Natural killer cell (primary cell): ENCODE data around the gene ZNF189. TPM values are rescaled to one million over a fixed set of nuclear protein-coding genes. Genes with fewer than 3 reads are reported as not detected.

Source experiments
- ATAC-seq, 3 donors: fragments of 150-1000 bp in 2 of 3; fragments of 200-7000 bp in 1 of 3; cut with Tn5 transposase; 1 replicate in 1 of 3; 2 replicates in 2 of 3; pipeline ENCODE4 v1.10.0; 2021; ENCODE audit warnings: mild to moderate bottlenecking in 2 of 3, moderate library complexity in 2 of 3
- DNase-seq, 2 donors: peaks; one replicate each; pipeline versions ENCODE4 v3.0.0 to v3.0.0-alpha.2; 2013 to 2021; ENCODE audit warnings: mixed read lengths in 1 of 2
- H3K27ac ChIP-seq: one replicate; pipeline ENCODE4 v1.5.1; 2013; ENCODE audit warnings: mild to moderate bottlenecking, low read length
- H3K27me3 ChIP-seq: one replicate; pipeline ENCODE4 v1.6.1; 2013; ENCODE audit warnings: low read length; ENCODE audit not compliant: control insufficient read depth, insufficient read depth
- H3K36me3 ChIP-seq: one replicate; pipeline ENCODE4 v1.6.1; 2013; ENCODE audit warnings: low read length; ENCODE audit not compliant: control insufficient read depth, insufficient read depth
- H3K4me1 ChIP-seq: one replicate; pipeline ENCODE4 v1.6.1; 2013; ENCODE audit warnings: low read length; ENCODE audit not compliant: control insufficient read depth, insufficient read depth
- H3K4me3 ChIP-seq: one replicate; pipeline ENCODE4 v1.5.1; 2013; ENCODE audit warnings: low read length
- H3K9me3 ChIP-seq: one replicate; pipeline ENCODE4 v1.6.1; 2013; ENCODE audit warnings: low read length; ENCODE audit not compliant: control insufficient read depth, insufficient read depth
- H3K27ac Mint-ChIP-seq, 2 donors: one replicate each; pipeline ENCODE4 v1.8.0; 2022; ENCODE audit warnings: mild to moderate bottlenecking in 2 of 2, mixed read lengths in 2 of 2, moderate library complexity in 1 of 2
- H3K27me3 Mint-ChIP-seq, 2 donors: one replicate each; pipeline ENCODE4 v1.8.0; 2022; ENCODE audit warnings: low read depth in 2 of 2, mixed read lengths in 2 of 2
- H3K36me3 Mint-ChIP-seq: one replicate; pipeline ENCODE4 v1.8.0; 2022; ENCODE audit warnings: mixed read lengths
- H3K4me1 Mint-ChIP-seq, 2 donors: one replicate each; pipeline ENCODE4 v1.8.0; 2022; ENCODE audit warnings: mixed read lengths in 2 of 2
- H3K4me3 Mint-ChIP-seq: one replicate; pipeline ENCODE4 v1.8.0; 2022; ENCODE audit warnings: mild to moderate bottlenecking, moderate library complexity, mixed read lengths
- H3K9me3 Mint-ChIP-seq, 2 donors: one replicate each; pipeline ENCODE4 v1.8.0; 2022; ENCODE audit warnings: mixed read lengths in 2 of 2
- WGBS: methylation state at CpG from one replicate; pipeline ENCODE4 v1.1.7; 2013; ENCODE audit warnings: missing lambda C conversion rate; ENCODE audit not compliant: insufficient coverage; 5-methylcytosine and 5-hydroxymethylcytosine counted together
- intact Hi-C: fragments of 100-400 bp; cut with micrococcal nuclease; formaldehyde crosslinking; loops from one replicate; pipeline ENCODE4 v1.14.2; 2022
- total RNA-seq, 4 donors: library from RNA; stranded (reverse); fragments of 120-200 nt in 1 of 4; gene quantifications; one replicate each; pipeline versions ENCODE4 v1.2.3 to v1.2.4, GENCODE V29; 2013 to 2022
- TF ChIP-seq, protein P1 (sequence below): fragments of 200-600 bp; IDR thresholded peaks from one replicate; pipeline ENCODE4 v1.8.0; 2022; ENCODE audit warnings: antibody characterized with exemption

The ZNF189 gene
- total RNA-seq, 3 donors from 2014 or later (not counting 1 experiment from before 2014, with no cell fraction given), result 6.7 to 11.3 (median 8.7) TPM

DNA sequence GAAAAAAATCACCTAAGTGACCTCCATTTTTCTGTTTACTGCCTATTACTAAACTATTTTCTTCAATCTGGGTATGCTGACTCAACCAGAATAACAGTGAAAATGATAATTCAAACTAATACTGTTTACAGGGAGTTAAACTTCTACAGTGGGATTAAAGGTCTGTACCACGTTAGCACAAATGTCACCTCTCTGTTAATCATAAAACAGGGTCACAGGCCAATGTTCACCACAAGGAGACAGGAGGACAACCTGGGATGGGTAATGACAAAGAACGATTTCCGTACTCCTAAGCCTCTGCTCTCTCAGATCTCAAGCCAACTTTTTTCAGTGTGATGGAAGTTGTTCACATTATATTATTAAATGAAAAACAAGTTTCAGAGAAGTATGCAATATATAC, 34.6 kb downstream of the ZNF189 start:
- Mint-ChIP-seq H3K4me1 (no peaks in the 10 kb centered on the region), H3K4me3 (no peak overlapping the region), H3K36me3 (no peaks in the 10 kb centered on the region), H3K9me3 (peaks cover 0 to 3% of the 10 kb centered on the region in 2 donors), H3K27ac (no peak overlapping the region), H3K27me3 (peaks cover 7 to 13% of the 10 kb centered on the region in 2 donors)
- 79% methylated on average over 2 of the region's 3 CpGs for WGBS
- no peak overlapping the region for H3K27ac ChIP-seq
- no peaks in the 10 kb centered on the region for H3K36me3 ChIP-seq
- no peak for ATAC-seq
- H3K9me3 ChIP-seq, result no peaks in the 10 kb centered on the region
- intact Hi-C loops, result no loop called here
- no peak overlapping the region for H3K4me3 ChIP-seq
- no peaks in the 10 kb centered on the region for H3K27me3 ChIP-seq
- no peaks in the 10 kb centered on the region for H3K4me1 ChIP-seq
- no peak for DNase-seq
- TF ChIP-seq, protein P1, sequence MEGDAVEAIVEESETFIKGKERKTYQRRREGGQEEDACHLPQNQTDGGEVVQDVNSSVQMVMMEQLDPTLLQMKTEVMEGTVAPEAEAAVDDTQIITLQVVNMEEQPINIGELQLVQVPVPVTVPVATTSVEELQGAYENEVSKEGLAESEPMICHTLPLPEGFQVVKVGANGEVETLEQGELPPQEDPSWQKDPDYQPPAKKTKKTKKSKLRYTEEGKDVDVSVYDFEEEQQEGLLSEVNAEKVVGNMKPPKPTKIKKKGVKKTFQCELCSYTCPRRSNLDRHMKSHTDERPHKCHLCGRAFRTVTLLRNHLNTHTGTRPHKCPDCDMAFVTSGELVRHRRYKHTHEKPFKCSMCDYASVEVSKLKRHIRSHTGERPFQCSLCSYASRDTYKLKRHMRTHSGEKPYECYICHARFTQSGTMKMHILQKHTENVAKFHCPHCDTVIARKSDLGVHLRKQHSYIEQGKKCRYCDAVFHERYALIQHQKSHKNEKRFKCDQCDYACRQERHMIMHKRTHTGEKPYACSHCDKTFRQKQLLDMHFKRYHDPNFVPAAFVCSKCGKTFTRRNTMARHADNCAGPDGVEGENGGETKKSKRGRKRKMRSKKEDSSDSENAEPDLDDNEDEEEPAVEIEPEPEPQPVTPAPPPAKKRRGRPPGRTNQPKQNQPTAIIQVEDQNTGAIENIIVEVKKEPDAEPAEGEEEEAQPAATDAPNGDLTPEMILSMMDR, result no peak

DNA sequence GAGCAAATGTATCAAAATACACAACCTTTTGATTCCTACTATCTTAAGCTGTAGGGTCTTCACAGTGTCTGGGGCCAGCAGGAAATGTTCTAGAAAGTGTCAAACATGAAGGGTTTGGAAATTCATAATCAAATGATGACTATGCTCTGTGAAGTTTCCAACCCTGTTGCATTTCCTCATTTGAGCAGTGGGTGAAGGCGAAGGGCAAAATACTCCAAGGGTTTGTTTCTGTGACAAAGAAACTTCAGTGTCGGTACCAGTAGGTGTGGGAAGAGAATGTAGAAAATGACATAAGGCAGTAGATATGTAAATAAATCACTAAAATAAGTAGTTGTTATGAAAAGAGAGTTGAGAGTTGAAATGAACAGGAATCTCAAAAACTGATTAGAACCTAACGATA, 36.3 kb downstream of the ZNF189 start:
- Histone ChIP-seq H3K27me3 (no peaks in the 10 kb centered on the region), H3K27ac (no peak overlapping the region), H3K4me3 (no peak overlapping the region), H3K36me3 (no peaks in the 10 kb centered on the region), H3K4me1 (no peaks in the 10 kb centered on the region), H3K9me3 (no peaks in the 10 kb centered on the region)
- H3K4me3 Mint-ChIP-seq, result no peak overlapping the region
- no peak overlapping the region for H3K27ac Mint-ChIP-seq
- no peaks in the 10 kb centered on the region for H3K4me1 Mint-ChIP-seq
- DNase-seq (no peak), ATAC-seq (no peak)
- peaks cover 11 to 19% of the 10 kb centered on the region in 2 donors for H3K27me3 Mint-ChIP-seq
- no peaks in the 10 kb centered on the region for H3K9me3 Mint-ChIP-seq
- WGBS, result 80% methylated on average over 2 of the region's 3 CpGs
- intact Hi-C loops, result no loop called here
- TF ChIP-seq, protein P1, result no peak
- no peaks in the 10 kb centered on the region for H3K36me3 Mint-ChIP-seq

GRCh38 chr9:101435601-101436079, 37.0 kb downstream of the ZNF189 start, which contains the start of gene ALDOB:
ALDOB (minus strand) TSS chr9:101435774; CDS start chr9:101430887, 4,887 bp downstream.
- no peaks in the 10 kb centered on the region for H3K9me3 ChIP-seq
- Mint-ChIP-seq H3K27me3 (peaks cover 14 to 24% of the 10 kb centered on the region in 2 donors), H3K4me1 (no peaks in the 10 kb centered on the region), H3K36me3 (no peaks in the 10 kb centered on the region), H3K9me3 (no peaks in the 10 kb centered on the region), H3K4me3 (no peak within 1 kb of the TSS), H3K27ac (no peak within 1 kb of the TSS)
- H3K27ac ChIP-seq, result no peak within 1 kb of the TSS
- H3K4me1 ChIP-seq, result no peaks in the 10 kb centered on the region
- TF ChIP-seq, protein P1, result no peak
- H3K27me3 ChIP-seq, result no peaks in the 10 kb centered on the region
- intact Hi-C loops, result no loop called here
- ATAC-seq (no peak), DNase-seq (no peak)
- H3K36me3 ChIP-seq, result no peaks in the 10 kb centered on the region
- no peak within 1 kb of the TSS for H3K4me3 ChIP-seq
- 50% methylated on average over 1 of the region's 2 CpGs for WGBS

DNA sequence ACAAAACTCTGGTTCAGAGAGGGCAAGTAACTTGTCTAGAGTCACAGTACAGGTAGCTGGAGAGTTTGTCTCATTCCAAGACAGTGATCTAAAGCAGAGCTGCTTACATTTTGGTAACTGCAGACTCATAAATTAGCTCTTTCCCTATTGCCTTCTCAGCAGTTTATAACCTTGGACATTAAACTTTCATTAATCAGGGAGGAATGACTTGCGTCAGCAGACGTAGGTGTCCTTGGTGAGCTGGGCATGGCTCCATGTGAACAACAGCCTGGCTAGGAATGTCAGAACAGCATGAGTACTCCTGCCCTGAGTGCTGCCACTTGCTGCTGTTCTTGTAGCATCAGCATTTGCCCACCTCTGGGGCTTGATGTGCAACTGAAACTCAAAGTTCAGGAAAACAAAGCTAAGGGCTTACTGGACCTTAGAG, 39.2 kb downstream of the ZNF189 start:
- H3K9me3 ChIP-seq, result no peaks in the 10 kb centered on the region
- H3K27ac ChIP-seq, result no peak overlapping the region
- Mint-ChIP-seq H3K4me1 (no peaks in the 10 kb centered on the region), H3K27me3 (peaks cover 19 to 41% of the 10 kb centered on the region in 2 donors), H3K36me3 (no peaks in the 10 kb centered on the region), H3K27ac (no peak overlapping the region), H3K4me3 (no peak overlapping the region), H3K9me3 (no peaks in the 10 kb centered on the region)
- no peak overlapping the region for H3K4me3 ChIP-seq
- ATAC-seq (no peak), DNase-seq (no peak)
- intact Hi-C loops, result no loop called here
- no peaks in the 10 kb centered on the region for H3K4me1 ChIP-seq
- TF ChIP-seq, protein P1, result no peak
- no peaks in the 10 kb centered on the region for H3K27me3 ChIP-seq
- WGBS, result 93% methylated on average over 2 of the region's 2 CpGs
- no peaks in the 10 kb centered on the region for H3K36me3 ChIP-seq
